ENCODE data around the gene AKR1C8.

DNA sequence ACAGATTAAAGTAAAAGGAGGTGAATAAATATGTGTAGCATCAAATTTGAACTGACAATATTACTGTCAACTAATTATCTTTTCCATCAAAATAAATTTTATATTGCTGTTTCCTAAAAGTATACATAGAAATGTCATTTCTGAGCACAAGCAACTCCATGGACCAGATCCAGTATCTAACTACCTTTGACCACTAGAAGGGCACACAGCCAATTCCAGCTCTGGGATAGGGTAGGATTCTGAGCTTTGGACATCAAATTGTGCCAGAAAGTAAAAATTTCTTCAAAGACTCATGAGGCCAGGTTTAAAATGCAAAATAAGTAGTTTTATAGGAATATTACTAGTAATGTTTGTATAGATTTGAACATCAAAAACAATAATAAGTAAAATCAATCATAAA, 61.1 kb downstream of the AKR1C8 start:
- TF ChIP-seq, protein P1, sequence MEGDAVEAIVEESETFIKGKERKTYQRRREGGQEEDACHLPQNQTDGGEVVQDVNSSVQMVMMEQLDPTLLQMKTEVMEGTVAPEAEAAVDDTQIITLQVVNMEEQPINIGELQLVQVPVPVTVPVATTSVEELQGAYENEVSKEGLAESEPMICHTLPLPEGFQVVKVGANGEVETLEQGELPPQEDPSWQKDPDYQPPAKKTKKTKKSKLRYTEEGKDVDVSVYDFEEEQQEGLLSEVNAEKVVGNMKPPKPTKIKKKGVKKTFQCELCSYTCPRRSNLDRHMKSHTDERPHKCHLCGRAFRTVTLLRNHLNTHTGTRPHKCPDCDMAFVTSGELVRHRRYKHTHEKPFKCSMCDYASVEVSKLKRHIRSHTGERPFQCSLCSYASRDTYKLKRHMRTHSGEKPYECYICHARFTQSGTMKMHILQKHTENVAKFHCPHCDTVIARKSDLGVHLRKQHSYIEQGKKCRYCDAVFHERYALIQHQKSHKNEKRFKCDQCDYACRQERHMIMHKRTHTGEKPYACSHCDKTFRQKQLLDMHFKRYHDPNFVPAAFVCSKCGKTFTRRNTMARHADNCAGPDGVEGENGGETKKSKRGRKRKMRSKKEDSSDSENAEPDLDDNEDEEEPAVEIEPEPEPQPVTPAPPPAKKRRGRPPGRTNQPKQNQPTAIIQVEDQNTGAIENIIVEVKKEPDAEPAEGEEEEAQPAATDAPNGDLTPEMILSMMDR (IDR thresholded peaks at IDR 0.05) = no peak
- TF ChIP-seq POLR2A (IDR thresholded peaks at IDR 0.05) = no peak
- TF ChIP-seq EP300 (IDR thresholded peaks at IDR 0.05) = no peak

All from tibial nerve (tissue), 4 donors.